Activated CD4-positive, alpha-beta T cell treated with anti-CD3 and anti-CD28 coated beads, Interleukin-2, amount 50 U/mL, for 4 hours (primary cell): ENCODE measurements around the gene FABP7.

Experiments
- DNase-seq, 2 experiments: peaks; one replicate each; pipeline ENCODE4 v3.0.0-alpha.2; 2020

Gene FABP7

GRCh38 chr6:122799140-122799745, 19.7 kb downstream of the FABP7 start:
- no peak for DNase-seq

- no peak for DNase-seq
Measured at GRCh38 chr6:122799916-122800686, 20.6 kb downstream of the FABP7 start.

GRCh38 chr6:122800906-122801305, 21.4 kb downstream of the FABP7 start:
- DNase-seq, result no peak

GRCh38 chr6:122801397-122801796, 21.9 kb downstream of the FABP7 start:
- no peak for DNase-seq

GRCh38 chr6:122803171-122803661, 23.7 kb downstream of the FABP7 start:
- no peak for DNase-seq

- DNase-seq, result no peak
Measured at GRCh38 chr6:122804962-122805485, 25.5 kb downstream of the FABP7 start.

GRCh38 chr6:122806291-122806690, 26.8 kb downstream of the FABP7 start:
- no peak for DNase-seq

- no peak for DNase-seq
Measured at GRCh38 chr6:122808121-122808885, 28.8 kb downstream of the FABP7 start.

GRCh38 chr6:122809001-122809400, 29.5 kb downstream of the FABP7 start:
- DNase-seq, result no peak

GRCh38 chr6:122809691-122810090, 30.2 kb downstream of the FABP7 start:
- DNase-seq, result no peak

GRCh38 chr6:122810189-122810588, 30.7 kb downstream of the FABP7 start:
- DNase-seq, result no peak

- DNase-seq, result no peak
Measured at GRCh38 chr6:122817358-122817757, 37.8 kb downstream of the FABP7 start.

- DNase-seq, result no peak
Measured at GRCh38 chr6:122817766-122818165, 38.2 kb downstream of the FABP7 start.

GRCh38 chr6:122818866-122819265, 39.4 kb downstream of the FABP7 start:
- no peak for DNase-seq

GRCh38 chr6:122821095-122821494, 41.6 kb downstream of the FABP7 start:
- no peak for DNase-seq

- no peak for DNase-seq
Measured at GRCh38 chr6:122825163-122825562, 45.6 kb downstream of the FABP7 start.

- no peak for DNase-seq
Measured at GRCh38 chr6:122829456-122829855, 49.9 kb downstream of the FABP7 start.

- no peak for DNase-seq
Measured at GRCh38 chr6:122831511-122831910, 52.0 kb downstream of the FABP7 start.

GRCh38 chr6:122832459-122832858, 52.9 kb downstream of the FABP7 start:
- no peak for DNase-seq

GRCh38 chr6:122833021-122833491, 53.5 kb downstream of the FABP7 start:
- DNase-seq, result no peak
